Measurements from ENCODE around the gene IP6K3.

Gene IP6K3, protein sequence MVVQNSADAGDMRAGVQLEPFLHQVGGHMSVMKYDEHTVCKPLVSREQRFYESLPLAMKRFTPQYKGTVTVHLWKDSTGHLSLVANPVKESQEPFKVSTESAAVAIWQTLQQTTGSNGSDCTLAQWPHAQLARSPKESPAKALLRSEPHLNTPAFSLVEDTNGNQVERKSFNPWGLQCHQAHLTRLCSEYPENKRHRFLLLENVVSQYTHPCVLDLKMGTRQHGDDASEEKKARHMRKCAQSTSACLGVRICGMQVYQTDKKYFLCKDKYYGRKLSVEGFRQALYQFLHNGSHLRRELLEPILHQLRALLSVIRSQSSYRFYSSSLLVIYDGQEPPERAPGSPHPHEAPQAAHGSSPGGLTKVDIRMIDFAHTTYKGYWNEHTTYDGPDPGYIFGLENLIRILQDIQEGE

DNA sequence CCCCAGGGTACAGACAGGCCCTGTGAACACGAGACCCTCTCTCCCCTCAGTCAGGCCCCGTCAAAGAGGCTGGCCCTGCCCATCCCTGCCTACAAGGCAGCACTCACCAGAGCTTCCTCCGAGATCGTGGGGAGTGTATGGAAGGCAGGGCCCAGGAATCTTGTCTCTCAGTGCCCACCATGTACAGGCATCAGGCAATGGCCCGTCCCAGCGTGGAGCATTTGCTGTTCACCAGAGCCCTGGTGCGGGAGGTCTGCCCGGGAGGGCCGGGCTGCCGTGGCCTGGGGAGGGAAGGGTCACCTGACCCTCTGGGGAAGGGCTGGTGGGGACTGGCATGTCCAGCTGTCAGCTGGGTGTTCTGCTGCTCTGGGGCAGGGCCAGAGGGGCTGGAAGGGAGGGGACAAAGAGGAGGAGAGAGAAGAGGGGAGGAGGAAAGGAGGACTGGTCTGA, at the start of gene IP6K3:
Gene IP6K3, minus strand, starts transcription at position 255 of the 450 bp plus-strand sequence. CDS start 11,429 bp downstream, outside the sequence.
- intact Hi-C loops (cut with DNase I): loop anchor here (10.0 kb wide), 1 partner anchor 408 kb away; no protein-coding TSS in a partner anchor
- peak; percentile 58 to 97 (median 83) for DNase-seq

DNA sequence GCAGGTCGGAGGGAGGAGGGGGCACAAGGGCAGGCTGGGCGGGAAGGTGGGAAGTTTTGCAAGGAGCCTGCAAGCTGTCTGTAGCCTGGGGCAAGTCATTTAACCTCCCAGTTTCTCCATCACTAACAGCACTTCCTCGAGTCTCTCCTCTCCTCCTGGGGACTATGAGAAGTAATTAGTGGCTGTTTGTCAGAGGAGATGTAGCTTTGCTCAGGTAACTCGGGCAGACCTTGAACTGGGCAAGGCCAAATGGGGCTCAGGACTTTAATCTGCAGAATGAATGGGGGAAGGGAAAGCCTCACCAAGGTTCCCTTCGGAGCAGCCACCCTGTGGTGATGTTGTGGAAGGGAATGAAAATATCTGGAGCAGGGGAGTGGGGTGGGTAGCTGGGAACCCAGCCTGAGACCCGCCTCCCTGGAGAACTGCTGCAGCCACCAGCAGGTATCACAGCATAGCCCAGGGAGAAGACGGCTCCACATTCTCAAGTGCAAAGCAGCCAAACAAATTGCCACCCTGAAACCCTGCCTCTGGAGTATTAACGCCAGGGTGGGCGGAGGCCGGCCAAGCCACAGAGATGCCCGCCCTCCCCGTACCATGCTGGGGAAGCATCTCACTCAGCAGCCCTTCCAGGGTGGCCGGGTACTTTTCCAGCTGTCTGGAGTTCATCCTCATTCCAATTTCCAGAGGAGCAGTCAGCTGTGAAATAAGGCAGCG, 48.4 kb upstream of the IP6K3 start:
- intact Hi-C loops (cut with DNase I): no loop called here
- DNase-seq: peak in 2 of 10 donors; percentile 22 to 49

DNA sequence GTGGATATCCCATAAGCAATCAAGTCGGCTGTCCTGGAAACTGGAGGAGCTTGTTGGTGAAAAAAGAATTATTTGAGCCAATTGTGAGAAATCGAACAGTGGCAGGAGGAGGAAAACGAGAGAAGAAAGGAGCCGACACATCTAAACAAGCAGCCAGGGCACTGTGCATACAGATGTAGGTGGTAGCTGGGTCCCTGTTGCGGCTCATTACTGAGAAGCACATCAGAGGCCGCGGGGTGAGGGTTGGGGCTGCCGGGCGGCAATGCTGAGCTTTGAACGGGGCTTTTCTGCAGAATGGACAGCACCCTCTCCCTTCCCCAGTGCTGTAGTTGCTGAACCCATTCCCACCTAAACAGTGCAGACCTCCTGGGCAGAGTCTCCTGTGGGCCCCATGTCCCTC, 46.3 kb upstream of the IP6K3 start:
- intact Hi-C loops (cut with DNase I): no loop called here
- DNase-seq: peak in 1 of 10 donors; percentile 16

DNA sequence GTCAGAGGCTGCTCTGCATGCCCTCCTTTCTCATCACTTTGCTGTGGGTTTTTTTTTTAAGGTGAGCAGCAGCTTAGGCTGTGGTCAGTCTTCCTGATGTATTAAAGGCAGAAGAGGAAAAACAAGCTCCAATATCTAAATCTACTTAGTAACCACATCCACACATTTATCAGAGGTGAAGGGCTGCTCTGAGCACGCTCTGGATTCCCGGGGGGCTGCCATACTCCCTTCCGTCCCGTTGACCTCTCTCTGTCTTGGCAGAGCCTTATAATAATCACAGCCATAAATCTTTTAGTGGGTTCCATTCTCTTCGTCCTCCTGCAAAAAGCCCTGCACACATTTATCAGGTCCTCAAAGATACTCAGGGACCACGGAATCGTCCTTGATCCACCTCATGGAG, 44.9 kb upstream of the IP6K3 start:
- DNase-seq: peak in 1 of 10 donors; percentile 51

DNA sequence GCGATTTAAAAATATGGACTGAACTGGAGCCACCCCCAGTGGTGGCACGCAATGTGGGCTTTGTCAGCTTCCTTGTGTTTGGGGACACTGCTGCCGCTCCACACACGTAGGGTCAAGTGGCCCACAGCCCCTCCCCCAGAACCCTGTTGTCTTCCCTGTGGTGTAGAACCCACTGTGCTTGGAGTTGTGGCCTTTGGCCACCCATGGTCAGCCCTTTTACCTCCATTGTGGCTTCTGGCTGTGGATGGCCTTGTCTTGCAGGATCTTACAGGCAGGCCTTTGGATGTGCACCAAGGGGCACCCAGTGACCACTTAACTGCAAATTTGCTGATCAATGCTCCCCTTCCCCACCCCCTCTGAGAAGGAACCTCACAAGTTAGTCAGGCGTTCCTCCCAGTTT, 44.2 kb upstream of the IP6K3 start:
- DNase-seq: peak in 2 of 10 donors; percentile 53 to 65
- intact Hi-C loops (cut with DNase I): no loop called here

More for the DNA sequence above, 44.9 kb upstream of the IP6K3 start:
- intact Hi-C loops (cut with DNase I): no loop called here

DNA sequence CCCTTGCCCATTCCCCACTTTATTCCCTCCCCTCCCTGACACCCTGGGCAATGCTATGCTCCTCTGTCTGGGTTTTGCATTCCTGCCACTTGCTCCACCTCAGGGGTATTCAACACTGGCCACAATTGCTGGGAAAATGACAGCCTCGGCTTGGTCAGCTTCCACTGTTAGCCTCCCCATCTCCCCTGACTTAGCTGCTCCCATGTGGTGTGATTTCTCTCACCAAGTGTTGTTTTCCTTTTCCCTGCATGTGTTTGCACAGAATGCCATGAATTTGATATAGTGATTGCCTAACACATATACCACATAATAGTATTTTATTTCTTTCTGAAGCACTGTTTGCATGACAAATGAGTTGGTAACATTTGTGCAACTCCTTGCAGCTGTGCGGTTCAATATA, 43.7 kb upstream of the IP6K3 start:
- DNase-seq: peak in 1 of 10 donors; percentile 35
- intact Hi-C loops (cut with DNase I): no loop called here

DNA sequence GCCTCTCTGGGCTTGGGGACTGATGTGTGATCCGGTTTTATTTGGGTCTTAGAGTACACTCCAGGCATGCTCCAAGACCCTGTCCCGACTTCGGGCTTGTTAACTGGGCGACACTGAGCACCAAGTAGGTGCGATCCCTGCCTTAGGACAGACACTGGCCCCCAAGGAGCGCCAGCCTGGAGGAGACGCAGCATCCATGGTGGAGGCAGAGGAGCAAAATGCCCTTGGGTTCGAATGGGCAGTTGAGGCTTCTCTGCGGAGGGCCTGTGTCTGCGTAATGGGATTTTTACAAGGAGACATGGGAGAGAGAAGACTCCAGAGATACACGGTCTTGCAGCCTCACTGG, 42.8 kb upstream of the IP6K3 start:
- DNase-seq: peak in 2 of 10 donors; percentile 69 to 76
- intact Hi-C loops (cut with DNase I): loop anchor here (5.0 kb wide), 1 partner anchor 77 kb away; the partner anchor contains the start of gene UQCC2

DNA sequence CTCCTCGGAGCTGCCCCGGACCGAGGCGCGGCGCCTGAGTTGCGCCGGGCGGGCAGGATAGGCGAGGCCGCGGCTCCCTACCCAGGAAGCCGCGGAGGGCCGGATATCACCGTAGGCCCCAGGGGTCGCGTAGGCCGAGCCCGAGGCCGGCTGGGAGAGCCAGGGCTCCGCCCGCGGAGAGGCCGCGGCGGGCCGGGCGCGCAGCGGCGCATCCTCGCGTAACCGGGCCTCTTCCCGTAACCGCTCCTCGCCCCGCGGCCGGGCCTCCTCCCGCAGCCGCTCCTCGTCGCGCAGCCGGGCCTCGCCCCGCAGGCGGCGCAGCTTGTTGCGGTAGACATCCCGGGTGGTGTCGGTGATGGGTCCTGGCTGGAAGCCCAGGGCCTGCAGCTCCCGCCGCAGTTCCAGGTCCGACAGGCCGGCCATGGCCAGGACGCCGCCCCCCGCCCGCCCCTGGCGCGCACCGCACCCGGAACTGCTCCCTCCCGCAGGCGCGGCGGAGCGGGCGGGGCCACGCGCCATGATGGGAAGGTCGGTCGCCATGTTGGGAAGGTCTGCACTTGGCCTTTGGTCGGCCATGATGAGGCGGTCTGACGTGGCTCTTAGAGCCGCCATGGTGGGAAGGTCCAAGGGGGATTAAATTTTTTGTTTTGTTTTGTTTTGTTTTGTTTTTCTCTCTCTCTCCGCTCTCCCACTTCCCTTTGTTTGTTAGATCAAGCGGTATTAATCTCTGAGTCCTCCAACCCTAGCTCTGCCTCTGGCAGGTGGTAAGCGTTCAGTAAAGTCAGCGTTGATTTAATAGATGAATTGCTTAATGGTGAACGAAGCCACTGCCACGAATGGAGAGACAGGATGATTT, 42.2 kb upstream of the IP6K3 start, which contains the start of gene LEMD2:
Gene LEMD2, minus strand, starts transcription at position 437 of the 856 bp plus-strand sequence. Its CDS starts 14 bp downstream, at position 423.
- intact Hi-C loops (cut with DNase I): loop anchor here (5.0 kb wide), 1 partner anchor 77 kb away; the partner anchor contains the start of gene UQCC2
- peak; percentile 90 to 99 (median 94) for DNase-seq

DNA sequence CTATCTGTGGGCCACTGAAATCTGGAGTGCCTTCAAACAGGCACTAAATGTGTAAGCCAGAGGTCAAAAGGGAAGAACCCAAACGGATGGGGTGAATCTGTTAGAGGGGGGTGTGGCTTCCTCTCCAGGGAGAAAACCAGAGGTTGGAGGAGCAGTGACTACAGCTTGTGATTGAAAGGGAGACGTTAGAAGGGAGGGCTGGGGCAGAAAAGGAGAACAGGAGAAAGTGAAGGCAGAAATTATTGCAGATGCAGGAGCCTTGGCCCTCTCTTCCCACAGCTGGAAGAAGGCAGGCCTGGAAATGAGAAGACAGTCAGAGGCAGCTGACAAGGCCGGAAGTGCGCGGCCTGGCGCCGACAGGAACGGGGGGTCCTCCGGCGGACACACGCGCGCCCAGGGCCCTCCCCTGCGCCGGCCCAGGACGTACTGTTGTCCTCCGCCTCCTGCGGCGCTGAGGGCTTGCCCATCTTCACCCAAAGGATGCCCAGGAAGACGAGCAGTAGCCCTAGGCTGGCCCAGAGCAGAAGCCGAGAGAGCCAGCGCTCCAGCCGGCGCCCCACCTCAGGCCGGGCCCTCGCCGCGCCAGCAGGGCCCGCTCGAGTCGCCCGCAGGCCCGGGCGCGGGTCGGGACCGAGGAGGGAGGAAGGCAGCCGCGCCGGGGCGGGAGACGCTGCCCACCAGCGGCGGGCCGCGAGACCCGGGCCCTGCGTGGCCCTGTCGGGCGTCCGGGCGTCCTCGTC, 41.4 kb upstream of the IP6K3 start:
- peak; percentile 46 to 94 (median 60) for DNase-seq
- intact Hi-C loops (cut with DNase I): loop anchor here (5.0 kb wide), 1 partner anchor 76 kb away; the partner anchor contains the start of gene UQCC2

DNA sequence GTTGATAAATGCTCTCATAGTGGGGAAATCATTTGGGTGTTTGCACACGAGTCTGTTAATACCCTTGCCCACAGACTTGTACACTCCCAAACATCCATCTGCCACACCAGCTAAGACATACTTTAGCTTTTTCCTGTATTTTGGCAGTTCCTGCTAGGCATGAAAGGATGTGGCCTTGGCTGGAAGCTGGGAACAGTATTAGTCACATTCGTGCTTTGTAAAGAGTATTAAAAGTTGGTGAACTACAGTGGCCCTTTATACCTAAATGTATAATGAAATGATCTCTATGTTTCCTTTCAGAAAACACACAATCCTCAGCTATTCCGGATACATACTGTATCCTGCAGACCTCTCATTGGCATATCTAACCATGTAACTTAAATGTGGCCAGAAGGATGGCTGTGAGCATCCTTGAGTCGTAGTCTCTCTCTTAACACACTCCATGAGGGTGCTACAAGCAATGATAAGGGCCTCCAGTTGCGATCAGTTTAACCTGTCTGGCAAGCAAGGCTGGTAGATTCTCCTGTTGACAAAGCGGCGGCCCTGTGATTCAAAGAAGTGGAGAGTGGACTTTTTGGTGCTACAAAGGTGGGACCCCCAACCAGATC, 40.7 kb upstream of the IP6K3 start:
- intact Hi-C loops (cut with DNase I): loop anchor here (5.0 kb wide), 1 partner anchor 75 kb away; the partner anchor contains the start of gene UQCC2
- no peak for DNase-seq

DNA sequence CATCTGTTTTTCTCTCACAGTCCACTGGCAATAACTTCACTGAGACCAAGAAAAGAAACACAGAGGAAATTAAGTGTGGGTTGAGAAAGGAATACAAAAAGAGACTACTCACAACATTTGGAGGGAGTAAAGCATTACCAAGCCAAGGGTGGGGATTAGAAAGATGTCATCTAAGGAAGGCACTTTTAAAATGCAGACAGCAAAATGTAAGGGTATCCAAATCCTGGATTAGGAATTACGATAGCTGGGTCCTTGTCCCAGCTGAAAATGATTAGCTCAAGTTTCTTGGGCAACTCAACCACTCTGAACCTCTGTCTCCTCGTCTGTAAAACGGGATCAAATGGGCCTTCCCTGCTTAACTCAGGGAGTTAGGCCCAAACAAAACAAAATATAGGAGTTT, 40.0 kb upstream of the IP6K3 start:
- intact Hi-C loops (cut with DNase I): loop anchor here (5.0 kb wide), 1 partner anchor 74 kb away; the partner anchor contains the start of gene UQCC2
- no peak for DNase-seq

DNA sequence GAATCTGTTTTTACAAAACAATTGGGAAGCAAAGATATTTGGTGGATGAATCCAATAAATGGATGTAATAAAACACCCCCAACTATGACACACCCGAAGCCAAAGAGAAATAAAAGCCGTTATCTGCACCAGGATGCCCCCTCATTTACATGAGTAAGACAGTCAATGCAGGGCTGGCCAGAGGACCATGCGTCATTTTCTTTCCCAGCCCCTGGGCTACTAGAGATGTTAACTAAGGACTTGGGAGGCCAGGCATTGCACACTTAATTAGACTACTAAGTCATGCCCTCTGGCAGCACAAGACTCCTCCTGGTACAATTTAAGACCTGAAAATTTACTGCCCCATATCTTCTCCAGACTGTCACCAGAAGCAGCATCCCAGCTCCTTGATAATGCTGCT, 39.1 kb upstream of the IP6K3 start:
- intact Hi-C loops (cut with DNase I): loop anchor here (5.0 kb wide), 1 partner anchor 73 kb away; the partner anchor contains the start of gene UQCC2

DNA sequence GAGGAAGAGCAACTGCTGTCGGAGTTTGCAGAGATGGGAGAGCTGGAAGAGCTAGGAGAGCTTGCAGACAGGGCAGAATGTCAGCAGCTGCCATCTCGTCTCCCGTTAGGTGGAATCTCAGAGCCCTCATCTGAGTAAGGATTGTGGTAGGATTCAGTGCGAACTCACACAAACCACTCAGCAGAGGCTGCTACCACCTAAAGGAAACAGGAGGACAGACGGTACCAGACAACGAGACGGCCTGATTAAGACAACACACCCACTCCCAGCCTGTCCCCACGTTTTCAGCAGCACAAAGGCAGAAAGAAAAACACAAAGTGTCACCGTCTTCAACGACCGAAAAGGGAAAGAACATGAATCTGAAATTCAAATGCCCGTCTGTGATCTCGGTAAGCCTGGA, 38.1 kb upstream of the IP6K3 start:
- DNase-seq: peak in 5 of 10 donors; percentile 29 to 76 (median 33)

More for the DNA sequence above, 39.1 kb upstream of the IP6K3 start:
- DNase-seq: no peak

DNA sequence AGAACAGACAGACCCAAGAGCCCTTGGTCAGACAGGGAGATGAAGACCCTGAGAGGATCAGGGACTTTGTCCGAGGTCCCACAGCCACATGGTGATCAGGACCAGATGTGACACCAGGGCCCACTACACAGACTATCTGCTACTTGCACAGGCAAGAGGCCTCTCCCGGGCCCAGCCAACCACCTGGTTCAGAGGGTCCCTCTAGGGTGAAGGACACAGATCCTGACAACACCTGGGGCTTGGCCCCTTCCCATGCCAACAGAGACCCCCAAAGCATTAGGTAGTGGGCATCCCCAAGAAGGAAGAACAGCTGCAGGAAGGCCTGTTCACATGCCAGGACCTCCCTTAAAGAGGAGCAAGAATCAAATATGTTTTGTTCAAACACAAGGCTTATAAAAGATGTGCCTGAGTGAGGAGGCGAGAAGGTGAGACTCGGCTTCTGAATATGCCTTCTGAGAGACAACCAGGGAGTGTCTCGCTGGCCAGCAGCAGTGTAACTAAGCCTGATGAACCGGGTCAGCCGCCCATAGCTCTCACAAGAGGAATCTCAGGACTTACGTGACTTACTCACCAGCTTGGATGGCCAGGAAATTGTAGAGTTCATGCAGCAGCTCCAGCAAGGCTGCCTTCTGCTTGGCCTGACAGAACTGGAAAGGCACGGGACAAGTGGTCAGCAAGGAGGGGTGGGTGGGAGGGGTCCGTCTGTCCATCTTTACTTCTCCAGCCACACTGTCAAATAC, 37.2 kb upstream of the IP6K3 start:
- intact Hi-C loops (cut with DNase I): no loop called here
- no peak for DNase-seq

More for the DNA sequence above, 38.1 kb upstream of the IP6K3 start:
- intact Hi-C loops (cut with DNase I): loop anchor here (5.0 kb wide), 1 partner anchor 72 kb away; the partner anchor contains the start of gene UQCC2

DNA sequence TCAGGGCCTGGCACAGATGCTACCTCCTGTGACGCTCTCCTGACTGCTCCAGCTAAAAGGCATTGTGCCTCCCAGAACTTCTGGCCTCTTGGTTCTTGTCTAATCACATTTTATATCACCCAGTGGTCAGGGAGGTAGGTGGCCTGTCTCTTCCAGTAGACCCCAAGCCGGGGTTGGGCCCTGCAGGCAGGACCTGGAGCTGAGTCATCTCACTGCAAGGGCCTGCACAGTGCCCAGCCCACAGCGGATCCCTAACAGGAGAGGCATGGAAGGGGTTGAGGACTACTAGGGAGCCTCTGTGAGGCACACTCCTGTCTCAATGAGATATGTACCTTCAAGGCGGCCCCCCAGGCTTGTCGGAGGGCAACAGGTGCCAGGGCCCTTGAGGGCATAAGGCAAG, 35.9 kb upstream of the IP6K3 start:
- DNase-seq: no peak
- intact Hi-C loops (cut with DNase I): no loop called here

DNA sequence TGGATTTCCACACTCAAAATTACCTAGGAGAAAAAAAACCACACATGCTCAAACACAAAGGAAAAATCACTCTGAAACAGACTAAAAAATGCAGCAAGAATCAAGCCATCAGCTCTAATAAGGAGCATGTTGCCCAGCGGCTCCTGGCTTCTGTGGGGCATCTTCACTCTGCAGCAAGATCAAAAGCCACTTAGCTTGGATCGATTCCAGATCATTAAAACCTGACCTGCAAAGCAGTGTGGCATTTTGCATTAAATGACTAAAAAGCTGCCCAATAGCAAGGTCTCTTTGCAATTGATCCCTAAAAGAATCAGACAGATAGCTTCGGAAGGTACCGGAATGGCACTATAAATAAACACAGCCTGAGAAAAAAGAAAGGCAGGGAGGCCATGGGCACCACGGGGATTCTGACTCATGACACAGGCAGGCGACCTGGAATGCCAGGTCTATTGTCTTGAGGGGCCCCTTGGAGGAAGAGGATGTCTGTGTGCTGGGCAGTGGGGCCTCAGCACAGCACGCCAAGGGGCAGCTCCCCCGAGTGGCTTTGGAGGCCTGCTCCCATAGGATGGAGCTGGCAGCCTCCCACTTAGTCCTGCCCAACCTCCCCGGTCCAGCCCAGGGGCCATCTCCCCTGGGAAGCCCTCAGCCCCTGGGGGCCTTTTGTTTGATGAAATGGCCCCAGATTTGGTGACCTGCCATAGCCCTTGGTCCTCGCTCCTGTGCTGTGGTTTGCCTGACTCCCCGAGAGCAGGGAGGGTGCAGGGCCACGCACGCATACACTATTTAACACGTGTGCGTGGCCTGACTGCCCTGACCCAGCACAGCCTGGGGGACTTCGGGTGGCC, 34.6 kb upstream of the IP6K3 start:
- DNase-seq: no peak
- intact Hi-C loops (cut with DNase I): no loop called here

DNA sequence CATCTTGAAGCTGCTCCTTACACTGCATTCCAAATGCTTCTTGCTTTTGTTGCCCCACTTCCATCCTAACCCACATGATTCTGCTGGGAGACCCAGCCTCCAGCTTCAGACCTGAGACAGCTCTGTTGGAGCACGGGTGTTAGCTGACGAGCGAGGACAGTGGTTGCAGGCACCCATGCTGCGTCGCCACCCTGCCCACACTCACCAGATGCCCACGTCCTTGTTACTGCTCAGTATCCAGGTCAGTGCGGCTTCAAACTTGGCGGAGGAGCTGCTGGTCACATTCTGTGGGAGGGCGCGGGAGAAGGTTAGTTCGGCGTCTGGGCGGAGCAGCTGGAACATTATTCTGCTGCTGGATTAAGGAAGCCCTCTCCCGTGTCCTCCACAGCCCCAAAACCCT, 33.2 kb upstream of the IP6K3 start:
- intact Hi-C loops (cut with DNase I): no loop called here
- DNase-seq: peak in 8 of 10 donors; percentile 36 to 92 (median 56)

Measured in posterior cingulate gyrus (tissue), 11 donors.